Astrocyte (in vitro differentiated cells and primary cell): Measurements from ENCODE around the gene ZC3H18. TPM values are rescaled to one million over a fixed set of nuclear protein-coding genes. Genes with fewer than 3 reads are reported as not detected.

Source experiments
- DNase-seq: peaks from one replicate; pipeline ENCODE4 v3.0.0-alpha.2; 2010; ENCODE audit warnings: low read depth
- FAIRE-seq: peaks from 2 replicates; lab custom pipeline; 2011; peaks lifted over from hg19 to GRCh38; lab: Jason Lieb, UNC
- H2AFZ ChIP-seq: 2 replicates; pipeline ENCODE4 v1.6.0; 2012; ENCODE audit warnings: low read depth, low read length, inconsistent platforms
- H3K27ac ChIP-seq: 2 replicates; pipeline ENCODE4 v1.5.1; 2011; ENCODE audit warnings: low read depth, low read length, inconsistent platforms
- H3K27me3 ChIP-seq: 2 replicates; pipeline ENCODE4 v1.6.0; 2011; ENCODE audit warnings: low read length, inconsistent platforms; ENCODE audit not compliant: insufficient read depth
- H3K36me3 ChIP-seq: 2 replicates; pipeline ENCODE4 v1.5.1; 2011; ENCODE audit warnings: low read length, inconsistent platforms; ENCODE audit not compliant: insufficient read depth
- H3K4me1 ChIP-seq: 2 replicates; pipeline ENCODE4 v1.5.1; 2011; ENCODE audit warnings: low read length, inconsistent platforms; ENCODE audit not compliant: insufficient read depth
- H3K4me2 ChIP-seq: 2 replicates; pipeline ENCODE4 v1.6.0; 2012; ENCODE audit warnings: low read length, inconsistent platforms
- H3K4me3 ChIP-seq: 2 replicates; pipeline ENCODE4 v1.5.1; 2011; ENCODE audit warnings: low read depth, mild to moderate bottlenecking, low read length, inconsistent platforms; ENCODE audit not compliant: insufficient read depth
- H3K79me2 ChIP-seq: 2 replicates; pipeline ENCODE4 v1.6.0; 2012; ENCODE audit warnings: mild to moderate bottlenecking, low read length, inconsistent platforms; ENCODE audit not compliant: insufficient read depth
- H3K9ac ChIP-seq: 2 replicates; pipeline ENCODE4 v1.6.0; 2012; ENCODE audit warnings: mild to moderate bottlenecking, low read length, inconsistent platforms
- H3K9me3 ChIP-seq: 2 replicates; pipeline ENCODE4 v1.5.1; 2012; ENCODE audit warnings: low read depth, mild to moderate bottlenecking, low read length, inconsistent platforms; ENCODE audit not compliant: insufficient read depth
- H4K20me1 ChIP-seq: 2 replicates; pipeline ENCODE4 v1.6.0; 2012; ENCODE audit warnings: low read length, inconsistent platforms; ENCODE audit not compliant: insufficient read depth
- H3K27ac Mint-ChIP-seq: one replicate; pipeline ENCODE4 v1.8.0; 2021; ENCODE audit warnings: mild to moderate bottlenecking, mixed read lengths; ENCODE audit not compliant: unreplicated experiment
- H3K27me3 Mint-ChIP-seq: one replicate; pipeline ENCODE4 v1.8.0; 2021; ENCODE audit warnings: low read depth, mixed read lengths; ENCODE audit not compliant: unreplicated experiment
- H3K36me3 Mint-ChIP-seq: one replicate; pipeline ENCODE4 v1.8.0; 2021; ENCODE audit warnings: low read depth, mixed read lengths; ENCODE audit not compliant: unreplicated experiment
- H3K4me1 Mint-ChIP-seq: one replicate; pipeline ENCODE4 v1.8.0; 2021; ENCODE audit warnings: low read depth, mixed read lengths; ENCODE audit not compliant: unreplicated experiment
- H3K4me3 Mint-ChIP-seq: one replicate; pipeline ENCODE4 v1.8.0; 2021; ENCODE audit warnings: mild to moderate bottlenecking, moderate library complexity, mixed read lengths; ENCODE audit not compliant: unreplicated experiment
- H3K9me3 Mint-ChIP-seq: one replicate; pipeline ENCODE4 v1.8.0; 2021; ENCODE audit warnings: mild to moderate bottlenecking, mixed read lengths; ENCODE audit not compliant: unreplicated experiment
- EZH2 ChIP-seq: IDR thresholded peaks from 2 replicates; pipeline ENCODE4 v1.6.1; 2012; ENCODE audit warnings: mild to moderate bottlenecking, low read length, inconsistent platforms; ENCODE audit not compliant: insufficient read depth
- total RNA-seq: library from RNA; stranded (reverse); gene quantifications from 2 replicates; pipeline ENCODE4 v1.2.1, GENCODE V29; 2021
- TF ChIP-seq, protein P1 (sequence below): IDR thresholded peaks from 2 replicates; pipeline ENCODE4 v1.5.1; 2011; ENCODE audit warnings: low read depth, mild to moderate bottlenecking, inconsistent platforms, low read length, moderate library complexity; ENCODE audit not compliant: insufficient read depth

ZC3H18 gene
- total RNA-seq, 1 donor from 2014 or later = 32.8 TPM

DNA sequence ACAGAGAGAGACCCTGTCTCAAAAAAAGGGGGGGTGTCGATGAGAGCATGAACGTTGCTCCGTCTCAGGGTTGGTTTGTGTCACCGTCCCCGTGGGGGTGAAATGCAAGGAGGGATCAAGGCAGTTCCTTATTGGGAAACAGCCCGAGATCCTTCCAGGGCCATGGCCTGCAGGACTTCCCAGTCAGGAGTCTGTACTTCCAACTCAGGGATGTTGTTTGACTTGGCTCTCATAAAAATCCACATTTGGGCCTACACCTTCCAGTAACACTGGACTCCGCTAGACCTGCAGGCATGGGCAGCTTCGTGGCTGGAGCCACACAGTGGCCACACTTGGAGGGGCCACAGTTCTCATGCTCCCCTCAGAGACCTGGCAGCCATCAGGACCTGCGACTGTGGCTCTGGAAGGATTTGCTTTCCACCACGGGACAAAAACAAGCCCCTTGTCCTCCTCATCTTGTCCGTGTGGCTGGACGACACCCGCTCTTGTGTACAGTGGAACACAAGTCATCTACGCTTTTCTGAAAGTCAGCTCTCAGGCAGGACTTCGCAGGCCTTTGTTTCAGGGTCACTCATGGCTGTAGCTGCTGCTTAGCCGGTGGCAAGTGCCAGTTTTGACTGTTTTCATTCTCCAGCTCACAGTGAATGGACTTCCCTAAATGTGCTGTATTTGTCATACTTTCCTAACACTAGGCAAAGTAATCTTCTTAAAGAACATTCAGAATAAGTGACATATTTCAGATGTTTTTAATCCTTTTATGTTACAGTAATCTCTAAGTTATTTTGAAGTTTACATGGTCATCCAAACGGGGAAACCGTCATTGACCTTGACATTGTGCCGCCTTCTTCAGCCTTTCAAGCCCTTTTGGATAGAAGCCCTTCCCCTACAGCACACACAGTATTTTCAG, 44.0 kb downstream of the ZC3H18 start:
- no peaks in the 10 kb centered on the region for H3K4me1 Mint-ChIP-seq
- Histone ChIP-seq H3K4me3 (no peak overlapping the region), H3K27ac (no peak overlapping the region), H2AFZ (no peak overlapping the region), H3K79me2 (peaks cover 36% of the 10 kb centered on the region), H3K27me3 (no peaks in the 10 kb centered on the region), H3K9ac (no peak overlapping the region), H4K20me1 (peaks cover 85% of the 10 kb centered on the region), H3K4me1 (no peaks in the 10 kb centered on the region), H3K36me3 (peaks cover 3% of the 10 kb centered on the region), H3K4me2 (no peak overlapping the region), H3K9me3 (no peaks in the 10 kb centered on the region)
- no peak for TF ChIP-seq EZH2
- TF ChIP-seq, protein P1, sequence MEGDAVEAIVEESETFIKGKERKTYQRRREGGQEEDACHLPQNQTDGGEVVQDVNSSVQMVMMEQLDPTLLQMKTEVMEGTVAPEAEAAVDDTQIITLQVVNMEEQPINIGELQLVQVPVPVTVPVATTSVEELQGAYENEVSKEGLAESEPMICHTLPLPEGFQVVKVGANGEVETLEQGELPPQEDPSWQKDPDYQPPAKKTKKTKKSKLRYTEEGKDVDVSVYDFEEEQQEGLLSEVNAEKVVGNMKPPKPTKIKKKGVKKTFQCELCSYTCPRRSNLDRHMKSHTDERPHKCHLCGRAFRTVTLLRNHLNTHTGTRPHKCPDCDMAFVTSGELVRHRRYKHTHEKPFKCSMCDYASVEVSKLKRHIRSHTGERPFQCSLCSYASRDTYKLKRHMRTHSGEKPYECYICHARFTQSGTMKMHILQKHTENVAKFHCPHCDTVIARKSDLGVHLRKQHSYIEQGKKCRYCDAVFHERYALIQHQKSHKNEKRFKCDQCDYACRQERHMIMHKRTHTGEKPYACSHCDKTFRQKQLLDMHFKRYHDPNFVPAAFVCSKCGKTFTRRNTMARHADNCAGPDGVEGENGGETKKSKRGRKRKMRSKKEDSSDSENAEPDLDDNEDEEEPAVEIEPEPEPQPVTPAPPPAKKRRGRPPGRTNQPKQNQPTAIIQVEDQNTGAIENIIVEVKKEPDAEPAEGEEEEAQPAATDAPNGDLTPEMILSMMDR = no peak
- no peak for FAIRE-seq
- peak; percentile 11 for DNase-seq
- H3K27ac Mint-ChIP-seq = no peak overlapping the region
- peaks cover 24% of the 10 kb centered on the region for H3K36me3 Mint-ChIP-seq
- peaks cover 3% of the 10 kb centered on the region for H3K27me3 Mint-ChIP-seq
- no peaks in the 10 kb centered on the region for H3K9me3 Mint-ChIP-seq
- no peak overlapping the region for H3K4me3 Mint-ChIP-seq

DNA sequence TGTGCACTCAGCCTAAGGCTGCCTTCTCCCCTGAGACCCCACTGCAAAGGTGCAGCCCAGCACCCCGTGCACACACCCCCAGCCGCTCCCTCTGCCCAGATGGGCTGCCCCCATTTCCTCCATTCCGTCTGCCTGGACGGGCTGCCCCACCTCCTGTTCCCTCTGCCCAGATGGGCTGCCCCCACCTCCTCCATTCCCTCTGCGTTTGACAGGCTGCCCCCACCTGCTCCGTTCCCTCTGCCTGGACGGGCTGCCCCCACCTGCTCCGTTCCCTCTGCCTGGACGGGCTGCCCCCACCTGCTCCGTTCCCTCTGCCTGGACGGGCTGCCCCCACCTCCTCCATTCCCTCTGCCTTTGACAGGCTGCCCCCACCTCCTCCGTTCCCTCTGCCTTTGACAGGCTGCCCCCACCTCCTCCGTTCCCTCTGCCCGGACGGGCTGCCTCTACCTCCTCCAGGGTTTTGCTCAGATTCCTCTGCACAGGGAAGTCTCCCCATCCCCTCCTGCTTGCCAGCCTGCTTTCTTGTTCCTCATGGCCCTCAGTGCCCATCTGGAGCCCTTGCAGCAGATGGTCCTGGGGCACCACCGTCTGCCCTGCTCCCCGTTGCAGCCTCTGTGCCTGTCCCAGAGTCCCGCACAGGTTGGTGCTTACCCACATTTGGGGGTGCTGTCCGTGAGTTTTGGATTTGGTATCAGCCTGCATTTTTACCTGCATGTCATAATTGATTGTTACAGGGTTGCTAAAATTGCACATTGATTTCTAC, 44.8 kb downstream of the ZC3H18 start:
- Histone ChIP-seq H4K20me1 (peaks cover 90% of the 10 kb centered on the region), H3K79me2 (peaks cover 41% of the 10 kb centered on the region), H3K27ac (no peak overlapping the region), H3K36me3 (peaks cover under 1% of the 10 kb centered on the region), H3K4me1 (no peaks in the 10 kb centered on the region), H3K9me3 (no peaks in the 10 kb centered on the region), H3K4me2 (no peak overlapping the region), H3K4me3 (no peak overlapping the region), H3K9ac (no peak overlapping the region), H3K27me3 (no peaks in the 10 kb centered on the region), H2AFZ (no peak overlapping the region)
- FAIRE-seq (no peak), DNase-seq (no peak)
- Mint-ChIP-seq H3K36me3 (peaks cover 20% of the 10 kb centered on the region), H3K4me3 (no peak overlapping the region), H3K4me1 (no peaks in the 10 kb centered on the region), H3K9me3 (no peaks in the 10 kb centered on the region), H3K27me3 (peaks cover 3% of the 10 kb centered on the region), H3K27ac (no peak overlapping the region)
- TF ChIP-seq, protein P1 = no peak
- no peak for TF ChIP-seq EZH2
